Hepatocyte (in vitro differentiated cells): Measurements from ENCODE around the gene MOB3B. TPM values are rescaled to one million over a fixed set of nuclear protein-coding genes. Genes with fewer than 3 reads are reported as not detected.

Source experiments
- DNase-seq: peaks from one replicate; pipeline ENCODE4 v3.0.0-alpha.2; 2016; ENCODE audit warnings: low spot score
- H2AFZ ChIP-seq: fragments of 200-600 bp; sonication (generic); 2 replicates; pipeline ENCODE4 v1.6.0; 2016; ENCODE audit warnings: antibody characterized with exemption, mild to moderate bottlenecking
- H3K27ac ChIP-seq: fragments of 200-600 bp; sonication (generic); 2 replicates; pipeline ENCODE4 v1.5.1; 2016; ENCODE audit warnings: mild to moderate bottlenecking
- H3K27me3 ChIP-seq: fragments of 200-600 bp; sonication (generic); 2 replicates; pipeline ENCODE4 v1.6.1; 2016
- H3K36me3 ChIP-seq: fragments of 200-600 bp; sonication (generic); replicated peaks from 2 replicates; pipeline ENCODE4 v1.5.1; 2016; ENCODE audit warnings: low read depth; ENCODE audit not compliant: insufficient read depth
- H3K4me1 ChIP-seq: fragments of 200-600 bp; sonication (generic); 2 replicates; pipeline ENCODE4 v1.5.1; 2016; ENCODE audit warnings: mild to moderate bottlenecking, moderate library complexity; ENCODE audit not compliant: insufficient read depth
- H3K4me2 ChIP-seq: fragments of 200-600 bp; sonication (generic); 2 replicates; pipeline ENCODE4 v1.6.0; 2016
- H3K4me3 ChIP-seq: fragments of 200-600 bp; sonication (generic); 2 replicates; pipeline ENCODE4 v1.5.1; 2016; ENCODE audit warnings: mild to moderate bottlenecking
- H3K79me2 ChIP-seq: fragments of 200-600 bp; sonication (generic); 2 replicates; pipeline ENCODE4 v1.6.0; 2017; ENCODE audit warnings: mild to moderate bottlenecking
- H3K9me2 ChIP-seq: fragments of 200-600 bp; sonication (generic); replicated peaks from 2 replicates; pipeline ENCODE4 v1.6.0; 2017; ENCODE audit warnings: mild to moderate bottlenecking; ENCODE audit not compliant: insufficient read depth
- H3K9me3 ChIP-seq: fragments of 200-600 bp; sonication (generic); 2 replicates; pipeline ENCODE4 v1.5.1; 2016; ENCODE audit warnings: low read depth, mild to moderate bottlenecking
- H4K20me1 ChIP-seq: fragments of 200-600 bp; sonication (generic); 2 replicates; pipeline ENCODE4 v1.6.0; 2016; ENCODE audit warnings: mild to moderate bottlenecking; ENCODE audit not compliant: insufficient read depth, poor library complexity, severe bottlenecking
- CTCF ChIP-seq: fragments of 200-600 bp; sonication (generic); IDR thresholded peaks from 2 replicates; pipeline ENCODE4 v1.5.1; 2016; ENCODE audit warnings: antibody characterized with exemption, mild to moderate bottlenecking; ENCODE audit not compliant: poor library complexity
- EZH2 ChIP-seq: fragments of 200-600 bp; sonication (generic); IDR thresholded peaks from 2 replicates; pipeline ENCODE4 v1.6.1; 2016; ENCODE audit warnings: antibody characterized with exemption, mild to moderate bottlenecking, borderline replicate concordance
- EZH2phosphoT487 ChIP-seq: fragments of 200-600 bp; sonication (generic); IDR thresholded peaks from one replicate; pipeline ENCODE4 v1.6.1; 2018; ENCODE audit warnings: antibody characterized with exemption, mild to moderate bottlenecking, low read depth, moderate library complexity; ENCODE audit not compliant: unreplicated experiment, severe bottlenecking
- WGBS: methylation state at CpG from one replicate; pipeline ENCODE4 v1.1.6; 2016; ENCODE audit warnings: low lambda C conversion rate; ENCODE audit errors: missing lambda C conversion rate; 5-methylcytosine and 5-hydroxymethylcytosine counted together
- polyA plus RNA-seq: library from polyadenylated mRNA; unstranded; fragments of >200 nt; fragmentation: Nextera tagmentation; extraction: Ambion mirVana; gene quantifications from 2 replicates; pipeline ENCODE4 v1.2.1, GENCODE V29; 2016
- total RNA-seq: library from RNA; depleted of rRNA; stranded (reverse); fragments of >200 nt; gene quantifications from 2 replicates; pipeline ENCODE4 v1.2.3, GENCODE V29; 2014

MOB3B gene
- total and polyA plus RNA-seq, 2 experiments from 2014 or later = 13.3 to 13.5 TPM

DNA sequence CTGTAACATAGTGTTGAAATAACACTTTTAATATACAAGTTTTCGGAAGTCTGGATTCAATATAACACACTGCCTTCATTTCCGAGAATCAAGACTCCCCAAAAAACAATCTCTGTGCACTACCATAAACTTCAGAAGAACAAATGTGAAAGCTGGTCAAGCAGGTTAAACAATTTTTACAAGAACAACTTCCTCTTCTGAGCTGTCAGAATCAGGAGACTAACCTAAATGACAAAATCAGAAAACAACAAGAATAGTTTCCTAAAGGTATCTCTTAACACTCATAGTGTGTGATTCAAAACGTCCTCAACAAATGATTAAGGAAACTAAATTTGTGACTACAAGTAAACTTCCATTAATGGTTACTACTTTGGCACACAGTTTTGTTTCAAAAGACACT, 32.1 kb upstream of the MOB3B start:
- 72% methylated on average over 3 of the region's 3 CpGs for WGBS
- no peak for DNase-seq
- H3K27me3 ChIP-seq = no peaks in the 10 kb centered on the region

GRCh38 chr9:27560457-27560856, 30.8 kb upstream of the MOB3B start:
- Histone ChIP-seq H3K4me3 (no peak overlapping the region), H3K27me3 (no peaks in the 10 kb centered on the region), H3K27ac (no peak overlapping the region), H3K36me3 (no peaks in the 10 kb centered on the region), H3K4me2 (no peak overlapping the region), H4K20me1 (no peaks in the 10 kb centered on the region), H3K4me1 (no peaks in the 10 kb centered on the region), H2AFZ (no peak overlapping the region), H3K9me3 (no peaks in the 10 kb centered on the region), H3K79me2 (peaks cover 1% of the 10 kb centered on the region), H3K9me2 (no peaks in the 10 kb centered on the region)
- TF ChIP-seq EZH2 = no peak
- no peak for DNase-seq

More for the DNA sequence above, 32.1 kb upstream of the MOB3B start:
- H3K36me3 ChIP-seq = no peaks in the 10 kb centered on the region
- H3K4me3 ChIP-seq = no peak overlapping the region
- H3K4me2 ChIP-seq = no peak overlapping the region
- H3K79me2 ChIP-seq = peaks cover 6% of the 10 kb centered on the region
- TF ChIP-seq EZH2 (no peak), EZH2phosphoT487 (no peak), CTCF (no peak)
- no peaks in the 10 kb centered on the region for H3K9me2 ChIP-seq
- no peaks in the 10 kb centered on the region for H4K20me1 ChIP-seq
- no peaks in the 10 kb centered on the region for H3K9me3 ChIP-seq
- no peaks in the 10 kb centered on the region for H3K4me1 ChIP-seq
- no peak overlapping the region for H3K27ac ChIP-seq
- H2AFZ ChIP-seq = no peak overlapping the region

DNA sequence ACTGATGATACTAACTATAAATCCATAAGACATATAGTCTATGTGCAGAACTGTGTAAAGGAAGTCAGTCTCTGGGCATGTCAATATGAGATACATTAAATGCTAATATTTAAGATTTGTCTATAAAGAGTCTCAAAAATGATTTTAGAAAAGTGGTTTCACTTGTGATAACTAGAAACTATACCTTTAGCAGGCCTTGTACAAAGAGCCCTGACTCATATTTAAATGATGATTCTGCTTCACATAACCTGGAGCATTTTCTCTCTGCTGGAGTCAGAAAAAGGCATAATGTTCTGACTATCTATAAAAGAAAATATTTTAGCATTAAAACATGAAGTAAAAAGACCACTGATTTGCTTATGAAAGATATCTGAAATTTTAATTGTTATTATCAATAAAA, 28.7 kb upstream of the MOB3B start:
- Histone ChIP-seq H3K4me3 (no peak overlapping the region), H3K4me2 (no peak overlapping the region), H3K27me3 (no peaks in the 10 kb centered on the region), H2AFZ (no peak overlapping the region), H3K79me2 (no peaks in the 10 kb centered on the region), H3K27ac (no peak overlapping the region), H3K4me1 (no peaks in the 10 kb centered on the region), H3K9me2 (no peaks in the 10 kb centered on the region), H3K36me3 (no peaks in the 10 kb centered on the region), H3K9me3 (no peaks in the 10 kb centered on the region), H4K20me1 (no peaks in the 10 kb centered on the region)
- DNase-seq = no peak
- no peak for TF ChIP-seq EZH2phosphoT487
- no peak for TF ChIP-seq CTCF
- TF ChIP-seq EZH2 = no peak

GRCh38 chr9:27556470-27556869, 26.9 kb upstream of the MOB3B start:
- Histone ChIP-seq H2AFZ (no peak overlapping the region), H3K36me3 (no peaks in the 10 kb centered on the region), H4K20me1 (no peaks in the 10 kb centered on the region), H3K9me3 (no peaks in the 10 kb centered on the region), H3K4me1 (no peaks in the 10 kb centered on the region), H3K27ac (no peak overlapping the region), H3K4me2 (no peak overlapping the region), H3K9me2 (no peaks in the 10 kb centered on the region), H3K27me3 (no peaks in the 10 kb centered on the region), H3K79me2 (no peaks in the 10 kb centered on the region), H3K4me3 (no peak overlapping the region)
- WGBS = 94% methylated on average over 8 of the region's 8 CpGs
- no peak for DNase-seq
- no peak for TF ChIP-seq EZH2
- no peak for TF ChIP-seq EZH2phosphoT487
- TF ChIP-seq CTCF = no peak
